ENCODE results near the gene MRPS10.
A peak's percentile ranks its signal among the peaks of the same experiment; 100 is the strongest.
"Not testable (repeated sequence)": the region's sequence is repeated elsewhere in the genome, so short reads cannot be mapped to it uniquely, and the experiment has no call there.

The MRPS10 gene

DNA sequence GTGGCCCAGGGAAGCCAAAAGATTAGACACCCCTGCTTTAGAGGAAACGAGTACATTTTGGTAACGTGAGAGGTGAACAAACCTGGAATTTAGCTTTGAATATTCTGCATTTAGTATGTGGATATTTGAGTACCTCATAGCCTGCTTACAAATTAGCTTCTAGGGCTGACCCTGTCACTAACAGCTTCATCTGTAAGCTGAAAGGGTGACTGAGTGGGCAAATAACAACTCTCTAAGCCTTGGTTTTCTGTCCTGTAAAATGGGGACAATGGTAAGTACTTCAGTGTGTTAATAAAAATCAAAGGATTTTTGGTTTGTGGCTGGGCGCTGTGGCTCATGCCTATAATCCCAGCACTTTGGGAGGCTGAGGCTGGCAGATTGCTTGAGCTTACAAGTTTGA lies 14.5 kb downstream of the MRPS10 start:
- DNase-seq, result no peak

DNA sequence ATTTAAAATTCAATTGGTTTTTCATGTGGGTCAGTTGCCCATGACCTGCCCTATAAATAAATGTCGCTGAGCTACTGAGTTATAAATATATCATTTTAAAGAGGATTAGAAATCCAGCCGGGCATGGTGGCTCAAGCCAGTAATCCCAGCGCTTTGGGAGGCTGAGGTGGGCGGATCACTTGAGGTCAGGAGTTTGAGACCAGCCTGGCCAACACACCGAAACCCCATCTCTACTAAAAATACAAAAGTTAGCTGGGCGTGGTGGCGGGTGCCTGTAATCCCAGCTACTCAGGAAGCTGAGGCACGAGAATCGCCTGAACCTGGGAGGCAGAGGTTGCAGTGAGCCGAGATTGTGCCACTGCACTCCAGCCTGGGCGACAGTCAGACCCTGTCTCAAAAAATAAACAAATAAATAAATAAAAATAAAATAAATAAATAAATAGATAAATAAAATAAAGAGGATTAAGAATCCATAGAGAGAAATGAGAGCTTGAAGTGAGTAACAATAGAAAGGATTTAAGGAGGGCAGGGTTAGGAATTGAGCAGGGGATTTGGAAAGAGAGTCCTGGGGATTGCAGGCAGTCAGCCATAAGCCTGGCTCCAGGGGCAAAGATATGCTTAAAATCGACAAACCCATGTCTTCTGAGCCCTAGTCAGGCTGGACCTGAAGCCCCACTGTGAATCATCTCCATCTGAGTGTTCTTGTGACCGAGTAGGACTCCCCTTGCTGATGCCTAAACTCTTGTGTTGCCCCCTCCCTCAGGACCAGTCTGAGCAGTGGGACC lies 15.3 kb downstream of the MRPS10 start:
- DNase-seq, result not testable (repeated sequence)

DNA sequence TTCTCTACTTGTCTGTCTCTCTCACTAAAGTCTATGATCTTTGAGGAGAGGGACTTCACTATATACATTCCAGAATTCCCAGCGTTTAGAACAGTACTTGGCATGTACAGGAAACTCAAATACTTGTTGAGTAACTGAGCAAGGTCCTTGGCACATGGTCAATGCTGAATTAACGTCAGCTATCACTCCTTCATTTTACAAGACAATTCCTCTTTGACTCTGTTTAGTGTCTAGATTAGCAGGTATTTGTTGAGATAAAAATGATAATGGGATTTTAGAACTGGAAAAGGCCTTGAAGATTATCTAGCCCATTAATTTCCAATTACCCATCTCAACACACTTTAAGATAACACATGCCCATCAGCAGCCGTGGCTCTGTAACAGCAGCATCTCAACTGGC lies 16.3 kb downstream of the MRPS10 start:
- no peak for DNase-seq

DNA sequence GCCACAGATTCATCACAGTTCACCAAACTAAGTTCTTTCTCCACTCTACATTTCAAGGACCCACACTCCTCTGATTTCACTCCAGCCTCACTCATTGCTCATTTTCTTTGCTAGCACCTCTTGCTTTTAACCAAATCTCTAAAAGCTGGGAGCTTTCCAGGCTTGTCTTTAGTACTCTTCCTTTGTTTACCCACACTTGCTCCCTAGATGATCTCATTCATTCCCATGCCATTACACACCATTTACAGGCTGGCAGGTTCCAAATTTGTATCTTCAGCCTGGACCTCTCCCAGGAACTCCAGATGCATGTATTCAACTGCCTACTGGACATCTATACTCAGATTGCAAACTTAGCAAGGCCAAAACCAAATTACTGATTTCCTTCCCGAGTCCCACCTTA lies 17.6 kb downstream of the MRPS10 start:
- no peak for DNase-seq

DNA sequence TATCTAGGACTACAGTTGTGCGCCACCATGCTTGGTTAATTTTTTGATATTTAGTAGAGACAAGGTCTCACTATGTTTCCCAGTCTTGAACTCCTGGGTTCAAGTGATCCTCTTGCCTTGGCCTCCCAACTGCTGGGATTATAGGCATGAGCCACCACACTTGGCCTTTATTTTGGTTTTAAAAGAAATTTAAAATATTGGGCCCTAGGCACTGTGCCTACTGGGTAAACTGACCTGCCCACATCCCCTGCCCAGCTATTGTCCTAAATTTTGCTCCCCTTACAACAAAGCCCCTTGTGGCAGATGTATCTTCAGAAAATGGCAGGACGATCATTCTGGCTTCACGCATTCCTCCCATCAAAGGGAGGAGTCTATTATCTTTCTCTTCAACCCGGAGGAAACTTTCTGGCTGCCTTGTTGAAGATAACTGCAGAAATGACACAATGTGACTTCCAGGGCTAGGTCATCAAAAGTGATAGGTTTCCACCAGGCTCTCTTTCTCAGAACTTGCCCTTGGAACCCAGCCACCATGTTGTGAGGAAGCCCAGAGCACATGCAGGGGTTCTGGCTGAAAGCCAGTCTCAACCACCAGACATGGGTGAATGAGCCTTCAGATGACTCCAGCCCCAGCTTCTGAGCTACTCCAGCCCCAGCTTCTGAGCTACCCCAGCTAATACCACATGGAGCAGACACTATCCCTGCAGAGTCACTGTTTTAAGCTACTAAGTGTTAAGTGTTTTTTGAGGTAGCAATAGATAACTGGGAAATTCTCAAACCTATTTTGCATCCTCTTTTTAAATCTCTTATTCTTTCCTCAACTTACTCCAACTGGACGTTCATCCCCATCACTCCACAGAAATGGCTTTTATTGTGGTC lies 18.3 kb downstream of the MRPS10 start:
- peak; percentile 99 for DNase-seq

DNA sequence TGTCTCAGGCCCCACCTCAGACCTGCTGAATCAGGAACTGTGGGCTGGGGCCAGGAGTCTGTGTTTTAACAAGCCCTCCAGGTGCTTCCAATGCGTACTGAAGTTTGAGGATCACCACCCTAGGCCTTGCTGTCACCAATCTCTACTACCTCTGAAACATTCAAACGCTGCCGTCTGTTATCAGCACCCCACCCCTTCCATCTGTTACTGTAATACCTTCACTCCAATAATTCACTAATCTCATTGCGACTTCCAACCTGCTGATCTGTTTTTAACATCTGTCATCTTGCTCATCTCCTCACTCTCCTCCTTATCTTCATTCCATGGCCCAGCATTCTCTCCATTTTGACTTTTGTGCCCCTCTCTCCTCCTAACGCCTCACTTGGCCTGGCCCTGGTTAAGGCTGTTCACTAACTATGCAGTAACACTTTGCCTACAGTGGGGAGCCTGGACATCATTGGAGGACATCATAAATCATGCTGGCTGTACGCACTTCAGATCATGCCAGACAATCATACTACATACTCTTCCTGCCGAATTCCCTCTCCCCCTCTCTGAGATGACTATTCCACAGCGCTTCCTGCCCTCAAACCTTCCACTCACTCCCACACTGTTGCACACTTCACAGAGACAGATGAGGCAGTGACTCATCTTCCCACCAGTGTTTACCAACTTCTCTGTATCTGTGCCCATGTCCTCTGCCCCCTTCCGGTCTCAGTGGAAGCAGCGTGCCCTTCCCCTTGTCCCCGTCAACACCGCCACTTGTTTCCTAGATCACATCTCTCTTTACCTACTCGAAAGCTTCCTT lies 19.9 kb downstream of the MRPS10 start:
- DNase-seq, result peak; percentile 93

DNA sequence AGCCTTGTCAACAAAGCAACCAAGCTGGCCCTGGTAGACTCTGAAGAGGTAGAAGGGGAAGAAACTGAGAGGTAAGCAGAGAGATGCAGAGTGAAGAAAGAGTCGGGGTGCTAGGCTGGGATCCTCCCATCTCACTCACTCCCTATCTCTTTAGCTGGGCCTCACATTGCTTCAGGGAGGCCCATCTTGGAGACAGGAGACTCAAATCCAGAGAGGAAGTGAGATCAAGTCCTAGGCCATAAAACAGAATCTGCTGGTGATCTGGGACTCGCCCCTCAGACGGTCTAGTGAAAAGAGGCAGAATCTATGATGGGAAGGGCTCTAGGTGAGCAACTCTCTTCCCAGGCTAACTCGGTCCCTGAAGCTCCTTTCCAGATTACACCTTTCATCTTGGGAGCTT lies 22.2 kb downstream of the MRPS10 start:
- DNase-seq, result no peak

DNA sequence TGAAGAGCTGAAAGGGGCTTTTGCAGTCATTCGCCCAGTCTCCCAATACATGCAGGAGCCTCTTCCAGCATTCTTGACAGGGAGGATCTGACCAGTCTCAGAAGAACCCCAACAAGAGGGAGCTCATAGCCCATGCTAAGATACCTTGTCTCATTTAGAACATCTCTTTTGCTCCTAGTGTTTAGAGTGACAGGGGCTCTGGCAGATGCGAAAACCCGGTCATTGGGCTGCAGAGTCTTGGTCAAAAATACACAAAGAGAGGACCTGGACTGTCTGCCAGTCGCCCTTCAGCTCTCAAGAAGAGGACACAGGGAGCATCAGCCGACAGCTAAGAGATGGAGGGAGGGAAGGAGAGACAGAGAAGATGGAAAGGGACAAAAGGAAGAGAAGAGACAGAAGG lies 23.6 kb downstream of the MRPS10 start:
- no peak for DNase-seq

DNA sequence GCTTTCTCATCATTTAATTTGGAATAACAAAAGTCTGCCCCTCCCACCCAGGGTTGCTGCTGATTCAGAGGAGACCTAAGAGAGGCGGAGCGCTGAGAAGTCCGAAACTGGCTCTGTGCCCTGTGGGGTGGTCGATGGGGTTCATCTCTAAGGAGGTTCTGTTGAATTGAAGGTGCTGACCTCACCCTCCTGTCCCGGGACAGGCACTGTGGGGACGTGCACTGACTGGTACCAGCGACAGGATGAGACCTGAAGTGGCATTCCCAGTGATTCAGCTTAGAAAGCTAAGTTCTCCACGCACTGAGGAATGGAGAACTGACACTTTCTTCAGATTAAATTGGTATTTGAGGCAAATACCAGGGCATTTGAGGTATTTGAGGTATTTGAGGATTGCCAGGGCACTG lies 24.2 kb downstream of the MRPS10 start:
- no peak for DNase-seq

DNA sequence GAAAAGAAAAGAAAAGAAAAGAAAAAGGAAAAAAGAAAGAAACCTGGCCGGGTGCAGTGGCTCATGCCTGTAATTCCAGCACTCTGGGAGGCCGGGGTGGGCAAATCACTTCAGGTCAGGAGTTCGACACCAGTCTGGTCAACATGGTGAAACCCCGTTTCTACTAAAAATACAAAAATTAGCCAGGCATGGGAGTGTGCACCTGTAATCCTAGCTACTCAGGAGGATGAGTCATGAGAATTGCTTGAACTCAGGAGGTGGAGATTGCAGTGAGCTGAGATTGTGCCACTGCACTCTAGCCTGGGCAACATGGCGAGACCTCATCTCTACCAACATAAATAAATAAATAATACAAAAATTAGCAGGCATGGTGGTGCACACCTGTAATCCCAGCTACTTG lies 25.3 kb downstream of the MRPS10 start:
- not testable (repeated sequence) for DNase-seq

DNA sequence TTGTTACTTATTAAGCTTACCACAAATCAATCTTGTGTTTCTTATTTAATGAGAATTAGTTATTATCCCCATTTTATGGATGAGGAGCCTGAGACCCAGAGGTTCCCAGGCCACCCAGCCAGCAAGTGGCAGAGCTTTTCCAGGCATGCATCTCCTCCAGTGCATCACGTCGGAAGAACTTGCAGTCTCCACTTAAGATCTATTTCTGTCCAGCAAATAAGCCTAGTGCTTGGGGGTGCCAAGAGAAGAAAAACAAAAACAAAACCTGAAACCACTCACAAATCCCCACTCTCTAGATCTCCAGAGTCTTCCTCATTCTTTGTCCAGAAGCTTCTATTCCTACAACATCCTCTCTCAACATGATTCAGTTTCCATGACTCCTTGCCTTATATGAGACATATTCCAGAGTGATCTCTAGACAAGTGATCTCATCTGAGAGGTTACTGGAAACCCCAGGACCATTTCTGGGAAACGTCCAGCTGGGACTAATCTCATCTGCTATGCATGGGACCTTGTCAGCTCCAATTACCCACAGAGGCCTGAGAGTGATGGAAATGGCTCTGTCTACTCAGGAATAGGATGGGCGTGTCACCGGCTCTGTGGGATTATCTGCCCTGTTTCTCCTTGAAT lies 27.0 kb downstream of the MRPS10 start:
- no peak for DNase-seq

DNA sequence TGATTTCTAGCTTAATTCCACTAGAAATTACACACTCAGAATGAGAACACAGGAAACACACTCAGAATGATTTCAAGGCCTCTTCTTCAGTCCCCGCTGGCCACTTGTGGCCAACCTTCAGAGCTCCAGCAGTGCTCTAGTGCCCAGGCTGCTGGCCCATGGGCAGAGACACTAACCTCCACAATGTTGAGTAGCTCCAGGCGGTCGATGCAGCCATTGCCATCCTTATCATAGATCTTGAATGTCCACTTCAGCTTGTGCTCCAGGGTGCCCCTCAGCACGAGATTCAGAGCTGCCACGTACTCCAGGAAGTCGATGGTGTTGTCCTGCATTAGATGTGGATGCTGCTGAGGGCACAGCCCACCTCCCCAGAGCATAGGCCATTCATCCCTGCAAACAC lies 29.3 kb downstream of the MRPS10 start:
- no peak for DNase-seq

DNA sequence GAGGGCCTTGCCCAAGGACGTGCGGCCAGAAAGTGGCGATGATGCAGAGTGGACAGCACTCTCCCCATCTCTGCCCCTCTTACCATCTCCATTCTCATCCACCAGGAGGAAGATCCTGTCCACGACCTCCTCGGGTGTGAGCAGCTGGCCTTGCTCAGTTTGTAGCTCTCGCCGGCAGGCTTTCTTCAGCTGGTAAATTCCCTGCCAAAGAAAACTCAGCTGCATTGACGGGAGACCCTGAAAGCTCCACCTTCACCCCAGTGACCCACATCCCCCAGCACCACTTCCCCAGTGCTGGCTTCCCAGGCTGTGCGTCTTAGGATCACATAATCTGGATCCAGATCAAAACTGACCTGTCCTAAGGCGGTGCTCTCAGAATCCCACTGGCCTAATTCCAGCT lies 32.1 kb downstream of the MRPS10 start:
- DNase-seq, result no peak

DNA sequence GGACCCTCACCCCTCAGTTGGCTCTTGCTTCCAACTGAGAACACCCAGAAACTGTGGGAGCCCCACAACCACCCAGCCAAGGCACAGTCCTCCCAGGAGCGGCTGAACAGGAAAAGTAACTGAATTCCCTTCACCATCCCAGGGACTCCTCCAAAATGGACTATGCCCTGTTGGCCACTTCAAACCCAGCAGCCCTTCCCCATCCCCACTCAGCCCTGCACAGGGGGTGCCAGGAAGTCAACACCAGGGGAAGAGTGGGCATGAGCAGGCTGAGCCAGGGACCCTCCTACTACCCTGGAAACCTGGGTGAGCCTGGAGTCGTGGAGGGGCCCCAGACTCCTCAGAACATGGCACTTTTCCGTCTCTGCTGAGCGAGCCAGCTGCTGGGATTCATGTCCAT lies 33.2 kb downstream of the MRPS10 start:
- no peak for DNase-seq

DNA sequence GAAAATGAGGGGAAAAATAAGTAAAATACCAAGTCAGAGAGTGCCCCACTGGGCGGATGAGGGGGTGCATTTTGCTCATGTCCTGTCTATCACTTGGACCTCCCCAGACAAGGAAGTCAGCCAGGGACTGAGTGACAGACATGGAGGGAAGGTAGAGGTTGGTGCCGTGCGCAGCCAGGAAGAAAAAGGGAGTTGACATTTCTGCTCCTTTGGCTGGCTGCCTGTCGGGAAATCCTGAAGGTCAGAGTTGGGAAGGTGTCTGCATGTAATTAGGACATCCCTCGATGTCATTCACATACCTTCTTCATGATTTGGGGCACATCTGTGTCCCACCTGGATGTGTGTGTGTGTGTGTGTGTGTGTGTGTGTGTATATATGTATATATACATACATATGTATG lies 35.6 kb downstream of the MRPS10 start:
- no peak for DNase-seq

DNA sequence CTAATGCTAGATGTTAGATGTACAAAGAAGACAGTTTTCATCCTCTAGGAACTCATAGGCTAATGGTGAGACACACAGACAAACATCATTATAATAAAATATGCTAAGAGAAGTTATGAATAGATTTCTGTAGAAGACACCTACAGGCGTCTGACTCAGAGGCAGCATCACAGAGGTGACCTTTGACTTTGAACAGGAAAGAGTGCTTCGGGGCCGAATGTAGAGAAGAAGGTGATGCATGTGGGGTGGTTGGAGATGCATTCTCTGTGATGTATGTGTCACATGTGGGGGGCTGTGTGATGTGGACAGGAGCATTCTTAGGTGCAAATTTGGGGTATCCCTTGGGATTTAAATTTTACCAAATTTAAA lies 37.7 kb downstream of the MRPS10 start:
- no peak for DNase-seq

DNA sequence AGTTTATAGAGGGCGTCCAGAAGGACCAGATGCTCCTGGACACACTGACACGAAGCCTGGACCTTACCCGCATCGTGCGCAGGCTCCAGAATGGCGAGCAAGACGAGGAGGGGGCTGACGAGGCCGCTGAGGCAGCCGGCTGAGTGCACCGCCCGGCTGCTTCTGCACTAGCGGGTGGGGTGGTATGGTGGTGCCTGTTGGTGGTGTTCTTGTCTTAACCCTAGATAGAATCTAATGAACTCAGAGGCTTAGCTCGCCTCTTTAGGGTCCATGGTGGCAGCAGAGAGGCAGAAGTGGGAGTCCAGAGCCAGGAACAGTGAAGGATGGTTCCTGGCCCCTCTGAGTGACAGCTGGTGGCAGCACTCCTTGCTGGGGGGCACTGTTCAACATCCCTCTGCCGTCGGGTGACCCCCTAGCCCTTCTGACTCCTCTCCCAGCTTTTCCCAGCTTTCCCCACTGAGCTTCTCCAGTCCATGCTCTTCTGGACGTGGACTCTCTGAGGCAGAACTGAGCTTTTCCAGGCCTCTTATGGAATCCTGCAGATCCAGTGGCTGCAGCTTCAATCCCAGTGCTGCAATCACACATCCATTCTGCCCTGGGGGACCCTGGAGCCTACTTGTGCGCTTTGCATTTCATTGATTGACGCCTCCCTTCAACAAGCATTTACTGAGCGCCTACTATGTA lies 38.3 kb downstream of the MRPS10 start:
- DNase-seq, result no peak

DNA sequence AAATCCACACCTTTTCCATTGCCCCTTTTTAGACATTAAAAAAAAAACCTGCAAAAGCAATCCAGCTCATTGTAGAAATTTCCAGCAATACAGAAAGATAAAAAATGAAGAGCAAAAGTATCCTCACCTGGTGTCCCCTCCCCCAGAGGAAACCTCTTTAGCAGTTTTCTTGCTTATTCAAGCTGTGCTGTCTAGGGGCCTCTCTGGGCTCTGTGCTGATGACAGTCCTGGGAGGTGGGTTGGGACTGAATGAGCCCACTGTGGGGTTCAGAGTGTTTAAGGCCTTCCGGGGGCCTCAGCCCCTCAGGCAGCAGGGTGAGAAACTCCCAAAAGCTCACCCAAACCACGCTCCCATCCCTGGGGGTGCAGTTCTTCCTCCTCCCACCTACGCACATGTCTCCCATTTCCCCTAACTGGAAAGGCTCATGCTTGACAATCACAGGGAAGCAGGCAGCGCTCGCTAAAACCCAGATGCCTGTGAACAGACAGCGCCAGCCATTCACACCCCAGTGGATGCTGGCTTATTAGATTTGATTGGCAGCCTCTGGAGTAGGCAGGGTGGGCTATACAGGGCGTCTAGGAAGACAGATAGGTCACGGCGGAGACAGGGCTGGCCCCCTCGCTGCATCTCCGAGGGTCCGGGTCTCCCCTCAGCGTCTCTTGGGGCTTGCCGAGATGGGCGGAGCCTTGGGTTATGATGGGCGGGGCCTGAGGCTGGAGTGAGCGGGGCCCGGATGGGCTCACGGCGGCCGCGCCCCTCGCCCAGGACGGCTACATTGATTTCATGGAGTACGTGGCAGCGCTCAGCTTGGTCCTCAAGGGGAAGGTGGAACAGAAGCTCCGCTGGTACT lies 39.9 kb downstream of the MRPS10 start:
- DNase-seq, result no peak

DNA sequence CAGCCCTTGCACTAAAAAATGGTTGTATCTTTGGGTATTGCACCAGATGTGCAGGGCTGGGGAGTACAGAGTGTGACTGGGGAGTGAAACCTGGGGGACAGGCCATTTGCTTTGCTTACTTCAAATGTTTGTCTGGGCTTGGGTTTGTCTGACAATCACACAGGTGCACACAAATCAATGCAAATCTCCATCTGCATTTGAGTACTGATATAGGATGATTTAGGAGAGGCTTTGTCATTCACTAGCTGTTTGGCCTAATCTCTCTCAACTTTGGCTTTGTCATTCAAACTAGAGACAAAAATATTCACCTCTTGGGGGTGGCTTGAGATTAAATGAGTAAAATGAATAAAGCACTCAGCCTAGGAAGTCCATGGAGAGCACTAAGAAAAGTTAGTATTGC lies 40.7 kb downstream of the MRPS10 start:
- no peak for DNase-seq

DNA sequence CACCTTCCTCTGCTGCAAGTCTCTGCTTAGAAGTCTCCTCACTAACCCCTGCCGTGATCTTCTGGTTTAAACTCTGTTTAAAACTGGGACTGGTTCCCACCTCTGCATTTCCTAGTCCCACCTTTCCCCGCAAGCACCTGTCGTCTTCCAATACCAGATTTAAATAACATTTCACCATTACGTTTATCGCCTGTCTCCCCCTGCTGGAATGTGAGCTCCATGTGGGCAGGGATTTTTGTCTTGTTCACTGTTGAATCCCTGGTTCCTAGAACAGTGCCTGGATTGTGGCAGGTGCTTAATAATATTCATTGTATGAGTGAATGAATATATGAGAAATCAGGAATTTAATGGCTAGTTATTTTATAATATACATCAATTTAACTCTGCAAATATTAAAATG lies 41.8 kb downstream of the MRPS10 start:
- no peak for DNase-seq

DNA sequence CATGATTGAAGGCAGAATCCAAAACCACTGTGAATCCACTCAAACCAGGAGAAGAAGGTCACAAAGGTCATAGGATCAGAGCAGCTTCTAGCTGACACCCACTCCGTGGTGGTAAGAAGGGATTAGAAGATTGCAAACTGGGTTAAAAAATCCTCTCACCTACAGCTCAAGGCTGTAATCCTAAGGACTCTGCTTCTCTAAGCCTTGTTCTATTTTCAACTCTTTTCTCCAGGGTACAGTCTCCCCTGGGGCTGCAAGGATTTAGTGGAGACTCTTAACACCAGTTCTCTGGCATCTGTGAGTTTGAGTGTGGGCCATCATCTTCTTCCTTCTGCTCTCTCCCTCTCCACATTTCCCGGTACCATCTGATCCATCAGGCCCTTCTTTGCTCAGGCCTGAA lies 44.6 kb downstream of the MRPS10 start, which contains the start of gene GUCA1A:
Gene GUCA1A (plus strand): TSS at position 264 of the 400 bp plus-strand sequence. CDS start 250 bp downstream, outside the sequence.
- DNase-seq, result no peak

Measured in hematopoietic multipotent progenitor cell treated with erythropoietin and hydrocortisone succinate and interleukin-3 and kit ligand, for 8 days (in vitro differentiated cells).